ENCODE data around the gene PLXNC1.

The PLXNC1 gene

DNA sequence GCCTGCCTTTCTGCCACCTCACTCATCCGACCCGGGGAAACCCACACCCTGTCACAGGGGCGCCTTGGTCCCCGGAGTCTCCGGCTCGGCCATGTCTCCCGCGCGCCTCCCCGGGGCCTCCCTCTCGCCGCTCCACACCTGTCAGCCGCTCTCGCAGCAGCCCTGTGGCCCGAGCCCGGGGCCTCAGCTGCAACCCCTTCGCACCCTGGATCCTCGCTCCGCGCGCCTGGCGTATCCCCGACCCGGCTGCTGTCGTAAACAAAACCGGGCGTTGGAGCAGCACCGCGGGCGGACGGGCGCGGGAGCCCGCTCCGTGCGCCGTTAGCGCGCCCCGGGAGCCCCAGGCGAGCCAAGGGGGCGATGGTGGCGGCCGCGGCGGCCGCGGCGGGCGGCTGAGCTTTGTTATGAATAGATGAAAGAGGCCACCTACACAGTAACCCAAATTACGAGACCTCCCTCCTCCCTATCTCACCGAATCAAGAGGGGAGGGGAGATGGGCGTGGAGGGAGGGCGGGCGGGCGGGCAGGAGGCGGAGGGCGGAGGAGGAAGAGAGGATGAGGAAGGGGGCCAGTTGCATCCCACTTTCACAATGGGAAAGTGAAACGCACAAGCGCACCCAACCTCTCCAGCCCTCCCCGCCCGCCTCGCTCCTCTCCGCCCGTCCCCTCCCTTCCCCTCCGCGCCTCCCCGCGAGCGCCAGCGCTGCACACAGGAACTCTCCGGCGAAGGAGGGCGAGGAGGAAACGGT lies at the start of gene PLXNC1:
TSS of gene PLXNC1 (plus strand) at position 587 of the 748 bp plus-strand sequence. CDS start 395 bp downstream, outside the sequence.
- DNase-seq (ENCODE audit: low read depth), result peak; percentile 53

DNA sequence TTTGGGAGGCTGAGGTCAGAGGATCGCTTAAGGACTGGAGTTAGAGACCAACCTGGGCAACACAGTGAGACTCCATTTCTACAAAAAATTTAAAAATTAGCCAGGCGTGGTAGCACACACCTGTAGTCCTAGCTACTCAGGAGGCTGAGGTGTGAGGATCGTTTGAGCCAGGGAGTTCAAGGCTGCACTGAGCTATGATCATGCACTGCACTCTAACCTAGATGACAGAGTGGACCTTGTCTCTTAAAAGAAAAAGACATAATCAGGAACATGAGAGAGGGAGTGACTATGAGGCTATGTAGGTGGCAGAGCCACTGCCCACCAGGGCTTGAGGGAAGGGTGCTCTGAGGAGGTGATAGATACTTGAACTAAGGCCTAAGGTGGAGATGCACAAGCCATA lies 49.2 kb upstream of the PLXNC1 start:
- no peak for DNase-seq (ENCODE audit: low read depth)

DNA sequence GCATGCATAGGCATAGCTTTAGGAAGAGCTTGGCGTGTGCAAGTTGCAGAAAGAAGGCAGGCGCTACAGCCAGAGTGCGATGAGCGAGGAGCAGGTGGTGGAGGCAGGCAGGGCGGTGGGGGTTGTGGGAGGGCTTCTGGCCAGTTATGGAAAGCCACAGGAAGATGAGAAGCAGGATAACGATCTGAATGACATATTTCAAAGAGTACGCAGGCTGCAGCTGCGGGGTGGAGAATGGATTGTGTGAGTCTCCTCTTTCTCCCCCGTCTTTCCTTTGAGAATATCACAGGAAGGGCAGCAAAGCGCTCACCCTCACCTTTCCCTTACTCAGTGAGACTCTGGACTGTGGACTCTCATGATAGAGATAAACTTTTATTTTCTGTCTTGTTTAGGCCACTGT lies 48.7 kb upstream of the PLXNC1 start:
- DNase-seq (ENCODE audit: low read depth), result no peak

DNA sequence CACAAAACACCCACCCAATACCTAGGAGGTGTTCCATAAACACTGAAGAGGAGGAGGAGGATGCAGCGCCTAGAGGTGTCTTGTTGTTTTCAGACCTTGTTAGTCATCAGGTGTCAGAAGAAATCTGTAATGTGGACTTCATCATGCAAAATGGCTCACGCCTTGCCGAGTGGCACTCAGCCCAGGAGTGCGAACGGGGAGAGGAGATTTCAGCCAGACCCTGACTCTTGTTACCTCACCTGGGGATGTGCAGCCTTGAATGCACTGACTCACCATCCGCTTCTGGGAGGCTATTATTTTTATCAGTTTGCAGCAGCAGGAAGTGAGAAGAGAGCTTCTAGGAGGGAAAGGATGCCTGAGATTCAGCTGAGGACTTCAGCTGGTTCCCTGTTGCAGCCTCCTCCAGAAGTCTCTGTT lies 48.2 kb upstream of the PLXNC1 start:
- DNase-seq (ENCODE audit: low read depth), result no peak

DNA sequence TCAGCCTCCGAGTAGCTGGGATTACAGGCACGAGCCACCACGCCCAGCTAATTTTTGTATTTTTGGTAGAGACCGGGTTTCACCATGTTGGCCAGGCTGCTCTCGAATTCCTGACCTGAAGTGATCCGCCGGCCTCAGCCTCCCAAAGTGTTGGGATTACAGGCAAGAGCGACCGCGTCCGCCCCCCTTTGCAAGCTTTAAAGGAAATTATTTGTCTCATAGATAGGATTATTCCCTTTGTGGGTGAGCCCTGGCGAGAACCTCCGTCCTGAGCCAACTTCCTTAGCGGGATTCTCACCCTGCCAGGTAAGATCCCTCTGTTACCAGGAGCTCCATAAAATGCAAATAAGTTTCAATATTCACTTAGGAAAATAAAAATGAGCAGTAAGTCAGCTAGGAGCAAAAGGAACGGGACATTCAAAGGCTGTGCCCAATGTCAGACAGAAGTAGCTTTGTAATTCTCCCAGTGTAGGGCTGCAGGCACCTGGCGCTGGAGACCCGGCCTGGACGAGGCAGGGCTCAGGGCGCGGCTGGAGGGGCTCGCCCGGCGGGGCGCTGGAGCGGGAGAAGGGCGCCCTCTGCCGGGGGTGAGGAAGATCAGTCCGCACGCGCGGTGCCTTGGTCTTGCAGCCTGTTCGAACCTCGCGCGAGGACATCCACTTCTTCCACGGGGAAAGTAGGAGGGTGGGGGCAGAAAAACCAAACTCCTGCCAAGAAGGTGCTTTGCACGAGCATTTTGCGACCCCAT lies 47.2 kb upstream of the PLXNC1 start:
- DNase-seq (ENCODE audit: low read depth), result peak; percentile 42

DNA sequence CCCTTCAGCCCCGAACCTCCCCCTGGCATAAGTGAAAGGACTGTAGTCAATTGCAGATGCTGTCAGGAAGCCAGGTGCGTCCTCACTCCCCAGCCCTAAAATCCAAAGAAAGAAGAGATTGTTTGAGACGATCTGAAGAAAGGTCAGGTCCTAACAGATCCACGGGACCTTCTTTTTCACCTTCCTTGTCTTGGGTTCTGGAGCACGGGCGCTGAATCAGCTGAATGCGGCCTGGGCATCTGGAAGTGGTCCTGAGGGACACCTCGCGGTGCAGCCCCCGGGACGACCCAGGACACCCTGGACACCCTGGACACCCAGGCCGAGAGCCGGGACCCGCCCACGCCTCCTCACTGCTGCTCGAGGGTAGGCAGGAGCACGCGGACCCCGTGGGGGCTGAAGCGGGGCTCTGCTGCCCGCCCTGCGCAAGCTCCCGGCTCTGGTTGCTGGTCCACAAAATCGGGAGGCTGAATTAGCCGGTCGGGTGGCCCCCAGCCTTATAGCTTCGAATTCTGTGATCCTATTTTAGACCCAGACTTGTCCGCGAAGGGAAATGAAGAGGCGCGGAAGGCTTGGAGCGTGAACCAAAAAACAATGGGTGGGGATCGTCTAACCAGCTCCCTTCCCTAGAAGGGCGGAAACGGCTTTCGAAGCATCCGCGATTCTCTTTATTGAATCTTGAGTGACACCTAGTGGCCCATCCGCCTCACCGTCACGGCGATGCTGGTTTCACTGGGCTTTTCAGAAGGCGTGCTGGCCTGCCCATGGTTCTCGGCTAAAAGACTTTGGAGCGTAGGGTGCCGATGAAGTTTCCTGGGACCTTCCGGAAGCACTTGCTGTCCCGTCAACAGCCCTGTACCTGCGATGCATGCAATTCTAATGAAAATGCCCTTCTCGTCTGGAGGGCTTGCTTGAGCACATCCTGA lies 46.4 kb upstream of the PLXNC1 start:
- peak; percentile 58 for DNase-seq (ENCODE audit: low read depth)

DNA sequence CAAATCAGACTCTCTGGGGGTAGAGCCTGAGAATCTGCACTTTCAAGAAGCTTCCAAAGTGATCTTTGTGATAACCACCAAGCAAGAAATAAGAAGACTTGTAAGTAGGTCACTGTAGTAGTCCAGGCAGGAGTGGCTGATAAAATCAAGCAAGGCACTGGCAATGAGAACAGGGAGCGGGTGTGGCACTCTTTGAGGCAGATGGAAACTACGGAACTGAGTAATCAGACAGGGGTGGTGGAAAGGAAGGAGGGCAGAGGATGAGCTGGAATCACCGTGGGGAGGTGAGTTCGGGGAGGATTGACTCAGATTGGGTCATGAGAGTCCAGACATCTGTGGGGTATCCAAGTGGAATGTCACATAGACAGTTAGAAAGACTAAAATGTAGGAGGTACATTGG lies 44.4 kb upstream of the PLXNC1 start:
- DNase-seq (ENCODE audit: low read depth), result no peak

DNA sequence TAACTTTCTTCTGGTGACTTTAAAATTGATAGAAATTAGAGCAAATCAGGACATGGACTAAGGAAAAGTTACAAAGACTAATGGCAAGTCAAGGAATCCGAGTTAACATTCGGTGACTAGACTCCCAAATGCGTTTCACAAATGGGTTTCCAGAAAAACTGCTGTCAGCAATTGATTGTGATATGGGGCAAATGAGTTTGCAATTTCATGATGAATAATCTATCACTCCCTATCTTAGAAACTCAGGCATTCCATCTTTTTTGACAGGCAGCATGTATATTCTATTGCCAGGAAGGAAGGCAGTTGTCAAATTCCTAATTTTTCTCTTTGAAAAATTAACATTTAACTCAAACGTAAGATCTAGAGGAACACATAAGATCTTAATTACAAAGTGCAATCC lies 40.5 kb upstream of the PLXNC1 start:
- no peak for DNase-seq (ENCODE audit: low read depth)

DNA sequence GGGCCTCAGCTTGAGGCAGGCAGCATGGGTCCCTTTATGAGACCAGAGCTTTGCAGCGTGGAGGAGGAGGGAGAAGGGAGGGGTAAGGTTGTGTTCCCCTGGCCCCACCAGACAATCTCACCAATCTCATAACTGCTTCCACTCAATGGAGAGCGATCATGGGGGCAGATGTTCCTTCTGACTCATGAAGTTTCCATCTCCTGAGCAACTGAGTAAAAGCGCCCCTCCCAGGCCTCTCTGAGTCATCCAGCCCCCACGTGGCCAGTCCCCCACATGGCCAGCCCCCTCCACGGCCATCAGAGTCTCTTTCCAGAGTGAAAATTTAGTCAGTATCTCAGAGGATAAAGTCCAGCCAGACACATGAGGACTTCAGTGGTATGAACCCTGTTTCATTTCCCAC lies 39.2 kb upstream of the PLXNC1 start:
- no peak for DNase-seq (ENCODE audit: low read depth)

DNA sequence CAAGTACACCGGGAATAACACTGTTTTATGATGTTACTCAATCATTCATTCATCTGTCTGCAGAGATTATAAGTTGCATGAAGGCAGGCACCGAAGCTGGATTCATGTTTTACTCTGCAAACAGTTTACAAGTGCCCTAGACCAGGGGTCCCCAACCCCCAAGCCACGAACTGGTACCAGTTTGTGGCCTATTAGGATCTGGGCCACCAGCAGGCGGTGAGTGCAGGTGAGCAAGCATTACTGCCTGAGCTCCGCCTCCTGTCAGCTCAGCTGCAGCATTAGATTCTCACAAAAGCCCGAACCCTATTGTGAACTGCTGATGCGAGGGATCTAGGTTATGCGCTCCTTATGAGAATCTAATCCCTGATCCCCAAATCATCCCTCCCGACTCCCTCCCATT lies 38.1 kb upstream of the PLXNC1 start:
- no peak for DNase-seq (ENCODE audit: low read depth)

DNA sequence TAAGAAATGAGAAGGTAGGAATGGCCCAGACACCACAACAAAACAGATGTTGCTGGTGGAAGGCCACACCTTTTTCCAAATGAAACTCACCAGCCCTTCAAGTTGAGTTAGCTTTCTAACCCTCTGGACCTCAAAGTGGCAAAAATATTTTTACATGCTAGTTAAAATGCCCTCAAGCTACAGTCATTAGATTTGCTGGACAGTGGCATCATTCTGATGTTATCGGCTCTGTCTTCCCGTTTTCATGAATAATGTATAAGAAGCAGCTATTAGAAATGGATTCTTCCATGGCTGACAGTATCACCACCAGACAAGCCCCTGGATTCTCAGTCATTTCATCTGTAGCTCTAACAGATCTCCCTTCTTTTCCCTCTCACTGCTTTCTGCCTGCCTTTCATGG lies 37.1 kb upstream of the PLXNC1 start:
- DNase-seq (ENCODE audit: low read depth), result no peak

DNA sequence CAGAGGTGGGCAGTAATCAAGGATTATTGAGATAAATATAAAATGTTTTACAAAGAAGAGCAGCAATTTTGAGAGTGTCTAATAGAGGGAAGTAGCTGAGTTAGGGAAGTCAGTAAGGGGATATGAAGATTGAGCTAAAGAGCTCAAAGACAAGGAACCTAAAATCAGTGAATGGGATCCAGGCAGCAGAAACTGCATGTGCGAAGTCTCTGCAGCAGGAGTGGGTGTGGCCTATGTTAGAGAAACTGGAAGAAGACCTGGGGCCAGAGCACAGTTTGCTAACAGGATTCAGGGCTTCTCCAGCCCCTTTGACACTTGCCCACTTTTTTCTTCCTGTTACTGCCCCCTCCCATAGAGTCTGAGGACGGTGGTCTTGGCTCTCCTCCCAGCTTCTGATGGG lies 36.3 kb upstream of the PLXNC1 start:
- no peak for DNase-seq (ENCODE audit: low read depth)

DNA sequence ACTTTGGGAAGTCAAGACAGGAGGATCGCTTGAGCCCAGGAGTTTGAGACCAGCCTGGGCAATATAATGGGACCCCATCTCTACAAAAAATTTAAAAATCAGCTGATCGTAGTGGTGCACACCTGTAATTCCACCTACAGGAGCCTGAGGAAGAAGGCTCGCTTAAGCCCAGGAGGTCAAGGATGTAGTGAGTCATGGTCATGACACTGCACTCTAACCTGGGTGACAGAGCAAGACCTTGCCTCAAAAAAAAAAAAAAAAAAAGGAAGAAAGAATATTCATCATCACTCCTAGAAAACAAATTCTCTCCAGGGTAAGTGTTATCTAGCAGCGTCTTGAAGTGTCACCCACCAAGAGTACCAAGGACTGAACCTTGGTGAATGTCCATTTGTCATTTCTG lies 34.2 kb upstream of the PLXNC1 start:
- DNase-seq (ENCODE audit: low read depth), result no peak

DNA sequence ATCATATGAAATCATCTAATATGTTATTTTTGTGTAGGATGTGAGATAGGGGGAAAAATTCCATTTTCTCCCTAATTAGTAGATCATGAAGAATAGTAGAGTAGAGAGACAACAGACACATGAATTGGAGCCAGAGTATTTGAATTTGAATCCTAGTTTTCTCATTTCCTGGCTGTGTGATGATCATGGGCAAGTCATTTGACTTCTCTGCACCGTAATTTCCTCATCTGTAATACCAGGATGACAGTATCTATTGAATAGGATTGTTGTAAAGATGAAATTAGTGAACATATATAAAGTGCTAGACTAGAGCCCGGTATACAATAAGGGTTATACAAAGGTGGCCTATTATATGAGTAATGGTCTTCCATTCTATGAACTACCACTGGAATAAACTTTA lies 32.2 kb upstream of the PLXNC1 start:
- no peak for DNase-seq (ENCODE audit: low read depth)

DNA sequence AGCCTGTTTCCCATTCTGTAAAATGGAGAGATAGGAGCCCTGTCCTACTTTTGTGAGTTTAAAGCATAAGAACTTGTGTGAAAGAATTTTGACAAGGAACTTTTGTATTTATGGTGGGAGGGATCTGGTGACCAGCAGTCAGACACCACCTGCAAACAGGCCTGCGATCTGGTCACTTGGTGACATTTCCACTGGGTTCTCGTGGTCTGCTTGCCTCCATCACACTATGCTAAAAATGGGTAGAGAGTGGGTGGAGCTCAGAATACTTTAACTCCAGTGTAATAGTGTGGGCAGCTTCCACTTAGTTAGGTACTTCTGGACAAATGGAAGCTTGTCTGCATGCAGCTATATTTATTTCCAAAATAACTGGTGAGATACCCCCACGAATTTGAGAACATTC lies 26.5 kb upstream of the PLXNC1 start:
- no peak for DNase-seq (ENCODE audit: low read depth)

DNA sequence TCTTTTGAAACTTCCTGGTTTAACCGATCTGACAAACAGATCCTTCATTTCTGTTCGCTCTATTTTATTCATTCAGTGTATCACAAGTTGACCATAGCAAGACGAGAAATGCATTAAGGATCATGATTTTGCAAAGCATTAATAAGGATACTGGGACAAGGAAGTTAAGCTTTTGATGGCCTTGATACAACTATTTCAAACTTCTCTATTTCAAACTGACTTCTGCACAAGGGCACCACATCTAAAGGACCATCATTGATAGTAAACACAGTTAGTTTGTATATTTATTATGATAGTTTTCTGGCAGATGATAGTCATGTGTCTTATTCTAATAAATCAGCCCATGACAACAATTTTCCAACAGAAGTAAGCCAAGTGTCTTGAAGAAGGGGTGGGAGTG lies 25.8 kb upstream of the PLXNC1 start:
- DNase-seq (ENCODE audit: low read depth), result no peak

DNA sequence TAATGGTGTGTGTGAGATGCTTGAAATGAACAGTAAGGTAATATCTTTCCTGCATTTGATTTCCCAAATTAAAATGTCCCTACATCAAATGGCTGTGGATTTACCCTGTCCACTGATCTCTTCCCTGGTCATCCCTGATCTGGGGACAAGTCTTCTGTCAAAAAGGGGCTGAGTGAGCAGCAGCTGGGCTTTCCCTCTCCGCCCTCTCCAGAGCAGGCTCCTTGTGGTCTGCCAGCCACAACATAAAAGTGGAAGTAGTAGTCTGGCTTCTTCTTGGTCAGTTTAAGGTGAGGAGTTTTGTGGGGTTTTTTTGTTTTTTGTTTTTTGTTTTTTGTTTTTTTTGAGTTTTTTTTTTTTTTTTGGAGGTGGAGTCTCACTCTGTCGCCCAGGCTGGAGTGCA lies 25.2 kb upstream of the PLXNC1 start:
- DNase-seq (ENCODE audit: low read depth), result no peak

DNA sequence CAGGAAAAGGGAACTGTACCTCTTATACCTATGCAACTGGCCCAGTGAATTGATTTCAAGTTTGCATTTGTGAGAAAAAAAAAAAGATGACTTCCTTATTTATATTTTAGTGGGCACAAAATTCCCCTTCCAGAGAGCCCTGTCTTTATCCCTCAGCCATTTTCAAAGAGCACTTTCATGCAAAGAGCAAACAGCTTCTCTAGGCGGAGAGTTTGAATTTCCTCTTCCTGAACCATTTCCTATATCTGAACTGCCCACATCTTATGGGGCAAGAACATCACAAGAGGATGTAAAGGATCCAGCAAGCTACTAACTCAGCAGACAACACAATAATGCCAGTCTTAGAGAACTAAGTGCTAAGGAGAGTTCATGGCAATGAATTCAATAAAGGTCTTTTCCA lies 22.3 kb upstream of the PLXNC1 start:
- no peak for DNase-seq (ENCODE audit: low read depth)

DNA sequence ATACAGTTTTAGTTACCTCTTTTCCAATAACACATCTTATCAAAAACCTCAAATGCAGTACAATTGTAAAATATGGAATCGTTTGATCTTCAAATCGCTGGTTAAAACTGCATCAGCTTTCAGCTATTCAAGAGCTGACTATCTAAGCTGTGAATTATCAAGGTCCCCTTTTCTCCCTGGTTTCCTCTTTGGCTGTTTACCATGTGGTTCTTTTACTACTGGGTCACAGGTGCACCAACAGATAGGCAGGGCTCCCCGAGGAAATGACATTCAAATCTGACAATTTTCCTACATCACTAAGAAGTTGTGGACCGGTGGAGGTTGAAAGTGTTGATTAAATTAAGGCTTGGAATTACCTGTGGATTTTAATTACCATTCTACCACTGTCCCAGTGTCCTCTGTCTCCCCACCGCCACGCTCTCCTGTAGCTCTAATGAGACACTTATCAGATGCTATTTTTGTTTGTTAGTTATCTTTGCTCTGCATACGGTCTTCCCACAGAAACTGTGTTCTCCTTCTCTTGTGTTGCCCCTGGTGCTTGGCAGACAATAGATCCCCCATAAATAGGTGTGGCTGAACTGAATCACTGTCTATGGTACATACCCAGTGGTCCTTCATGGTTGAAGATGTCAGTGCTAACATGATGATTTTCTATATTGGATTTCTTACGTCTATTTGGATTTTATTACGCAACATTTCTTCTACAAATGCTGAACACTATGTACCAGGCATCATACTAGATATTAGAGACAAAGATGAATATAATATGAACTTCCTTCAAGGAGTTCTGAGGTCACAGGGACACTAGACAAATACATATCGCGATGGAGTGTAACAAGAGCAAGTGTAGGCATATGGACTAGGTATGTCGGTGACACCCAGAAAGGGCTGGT lies 20.9 kb upstream of the PLXNC1 start:
- no peak for DNase-seq (ENCODE audit: low read depth)

DNA sequence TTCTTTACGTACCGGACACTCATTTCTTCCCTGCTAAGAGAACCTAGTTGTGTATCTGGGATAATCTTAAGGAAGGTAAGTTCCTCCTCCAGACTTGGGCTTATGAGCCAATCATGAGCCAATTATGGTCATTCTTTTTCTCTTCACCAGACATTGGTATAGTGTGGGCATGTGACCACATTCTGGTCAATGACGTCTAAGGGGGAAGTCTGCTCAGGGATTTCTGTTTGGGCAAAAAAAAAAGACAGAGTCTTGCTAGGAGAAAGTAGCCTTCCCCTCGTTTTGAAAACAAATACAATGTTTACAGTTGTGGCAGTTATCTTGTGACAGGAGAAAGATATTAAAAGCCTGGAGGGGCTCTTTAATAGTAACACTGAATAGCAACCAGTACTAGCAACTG lies 20.1 kb upstream of the PLXNC1 start:
- DNase-seq (ENCODE audit: low read depth), result no peak

DNA sequence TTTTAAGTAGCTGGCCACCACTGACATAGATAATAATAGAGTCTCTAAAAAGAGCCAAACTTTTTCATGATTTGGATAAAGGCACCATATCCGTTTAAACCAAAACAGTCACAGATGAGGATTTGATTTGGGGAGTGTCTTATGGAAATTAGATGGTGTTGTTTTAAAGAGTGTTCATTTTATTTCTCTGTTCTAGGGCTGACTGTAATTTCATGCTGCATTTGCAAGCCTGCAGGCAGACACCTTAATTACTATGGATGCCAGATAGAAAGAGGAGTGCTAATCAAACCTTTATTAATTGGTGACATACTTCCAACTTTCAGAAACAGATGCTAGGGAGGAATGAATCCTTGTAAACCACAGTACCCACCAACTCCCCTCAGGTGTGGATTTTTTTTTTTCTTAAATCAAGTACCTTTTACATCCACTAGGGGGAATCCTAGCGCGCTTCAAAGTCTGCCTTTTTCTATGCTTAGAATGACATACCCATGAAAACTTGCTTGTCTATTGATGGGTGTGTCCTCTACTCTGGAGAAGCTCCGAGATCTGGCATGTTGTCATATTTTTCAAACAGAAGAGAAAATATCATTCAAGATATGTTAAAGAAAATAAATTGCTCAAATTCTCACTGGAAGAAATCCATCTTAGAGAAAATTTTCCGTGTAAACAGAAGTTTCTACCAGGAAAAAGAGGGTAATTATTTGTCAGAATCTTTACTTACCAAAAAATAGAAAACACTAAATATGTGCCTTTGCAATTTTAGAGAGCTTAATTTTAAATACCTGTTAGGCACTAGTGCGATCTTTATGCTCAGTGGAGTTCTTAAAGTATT lies 14.2 kb upstream of the PLXNC1 start:
- DNase-seq (ENCODE audit: low read depth), result no peak

All from T-helper 22 cell (primary cell).